M059J (cell line): ENCODE data around the gene KCTD10. TPM values are rescaled to one million over a fixed set of nuclear protein-coding genes. Genes with fewer than 3 reads are reported as not detected.
"Not testable (repeated sequence)": the region's sequence is repeated elsewhere in the genome, so short reads cannot be mapped to it uniquely, and the experiment has no call there.

ENCODE experiments used
- DNase-seq: peaks from one replicate; pipeline ENCODE4 v3.0.0-alpha.2; 2012; ENCODE audit warnings: low read depth
- total RNA-seq: library from RNA; depleted of rRNA; stranded (reverse); fragments of >200 nt; shearing (Covaris generic); gene quantifications from 2 replicates; pipeline ENCODE4 v1.2.3, GENCODE V29; 2014

KCTD10 gene
- total RNA-seq, 1 experiment from 2014 or later: 37.9 TPM

GRCh38 chr12:109449845-109450532, 27.1 kb downstream of the KCTD10 start:
- DNase-seq: no peak

- DNase-seq: no peak
Observed at GRCh38 chr12:109448707-109449390, 28.3 kb downstream of the KCTD10 start.

- DNase-seq: no peak
Observed at GRCh38 chr12:109448272-109448671, 28.8 kb downstream of the KCTD10 start.

- no peak for DNase-seq
Observed at GRCh38 chr12:109447482-109447881, 29.6 kb downstream of the KCTD10 start.

- DNase-seq: no peak
Observed at GRCh38 chr12:109446869-109447268, 30.2 kb downstream of the KCTD10 start.

- peak; percentile 53 for DNase-seq
Observed at GRCh38 chr12:109445191-109445609, 31.9 kb downstream of the KCTD10 start.

- DNase-seq: no peak
Observed at GRCh38 chr12:109444259-109444658, 32.8 kb downstream of the KCTD10 start.

- DNase-seq: no peak
Observed at GRCh38 chr12:109443794-109444193, 33.3 kb downstream of the KCTD10 start.

GRCh38 chr12:109440851-109441490, 36.1 kb downstream of the KCTD10 start:
- no peak for DNase-seq

- DNase-seq: not testable (repeated sequence)
Observed at GRCh38 chr12:109439951-109440350, 37.1 kb downstream of the KCTD10 start.

- no peak for DNase-seq
Observed at GRCh38 chr12:109439181-109439580, 37.9 kb downstream of the KCTD10 start.

GRCh38 chr12:109436188-109436560, 40.9 kb downstream of the KCTD10 start:
- no peak for DNase-seq

- DNase-seq: no peak
Observed at GRCh38 chr12:109435428-109436187, 41.5 kb downstream of the KCTD10 start.

GRCh38 chr12:109434582-109434981, 42.5 kb downstream of the KCTD10 start:
- no peak for DNase-seq

- DNase-seq: no peak
Observed at GRCh38 chr12:109433618-109434017, 43.5 kb downstream of the KCTD10 start.

GRCh38 chr12:109432842-109433304, 44.2 kb downstream of the KCTD10 start:
- DNase-seq: peak; percentile 73

GRCh38 chr12:109432431-109432830, 44.7 kb downstream of the KCTD10 start:
- DNase-seq: no peak

- DNase-seq: no peak
Observed at GRCh38 chr12:109430244-109430643, 46.9 kb downstream of the KCTD10 start.

GRCh38 chr12:109428804-109429203, 48.3 kb downstream of the KCTD10 start:
- DNase-seq: not testable (repeated sequence)

GRCh38 chr12:109428037-109428629, 49.0 kb downstream of the KCTD10 start:
- DNase-seq: peak; percentile 65

- DNase-seq: no peak
Observed at GRCh38 chr12:109423392-109423791, 53.7 kb downstream of the KCTD10 start.

GRCh38 chr12:109422251-109422650, 54.8 kb downstream of the KCTD10 start:
- no peak for DNase-seq
